Measurements from ENCODE around the gene PCDH15. TPM values are rescaled to one million over a fixed set of nuclear protein-coding genes. Genes with fewer than 3 reads are reported as not detected.

The PCDH15 gene
- total and polyA plus RNA-seq, 2 experiments from 2014 or later = 0.29 to 0.66 TPM

DNA sequence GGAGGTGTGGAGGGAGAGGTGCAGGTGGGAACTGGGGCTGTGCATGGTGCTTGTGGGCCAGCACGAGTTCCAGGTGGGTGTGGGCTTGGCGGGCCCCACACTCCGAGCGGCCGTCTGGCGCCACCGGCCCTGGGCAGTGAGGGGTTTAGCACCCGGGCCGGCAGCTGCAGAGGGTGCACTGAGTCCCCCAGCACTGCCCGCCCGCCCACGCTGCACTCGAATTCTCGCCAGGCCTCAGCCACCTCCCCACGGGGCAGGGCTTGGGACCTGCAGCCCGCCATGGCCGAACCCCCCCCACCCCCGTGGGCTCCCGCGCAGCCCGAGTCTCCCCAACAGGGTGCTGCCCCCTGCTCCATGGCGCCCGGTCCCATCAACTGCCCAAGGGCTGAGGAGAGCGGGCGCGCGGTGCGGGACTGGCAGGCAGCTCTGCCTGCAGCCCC is 810.2 kb downstream of the PCDH15 start:
- Histone ChIP-seq H3K4me1 (ENCODE audit: insufficient read depth) (no peaks in the 10 kb centered on the region), H3F3A (replicated peaks; ENCODE audit: low read depth) (no peaks in the 10 kb centered on the region), H3K4me2 (no peak overlapping the region), H3K36me3 (ENCODE audit: insufficient read depth) (no peaks in the 10 kb centered on the region), H4K20me1 (replicated peaks; ENCODE audit: insufficient read depth) (no peaks in the 10 kb centered on the region), H3K4me3 (no peak overlapping the region), H3K79me2 (replicated peaks; ENCODE audit: insufficient read depth) (no peaks in the 10 kb centered on the region), H2AFZ (no peak overlapping the region), H3K27me3 (ENCODE audit: insufficient read depth) (no peaks in the 10 kb centered on the region), H3K9me2 (ENCODE audit: insufficient read depth) (peaks cover 3% of the 10 kb centered on the region; the same call in 1 of the 2 replicates), H3K27ac (ENCODE audit: low read depth) (no peak overlapping the region)
- H3K36me3 Mint-ChIP-seq (ENCODE audit: low read depth) = peaks cover 19% of the 10 kb centered on the region; the same call in 2 of the 3 replicates
- no peak overlapping the region for H3K27ac Mint-ChIP-seq
- DNase-seq (ENCODE audit: low spot score) = no peak
- TF ChIP-seq POLR2AphosphoS5 (IDR thresholded peaks at IDR 0.05; ENCODE audit: low read depth) (no peak), EZH2 (IDR thresholded peaks at IDR 0.05; ENCODE audit: low read depth, unreplicated experiment) (no peak), REST (IDR thresholded peaks at IDR 0.05; ENCODE audit: unreplicated experiment) (no peak), NANOG (IDR thresholded peaks at IDR 0.05; ENCODE audit: borderline replicate concordance) (no peak), EZH2phosphoT487 (IDR thresholded peaks at IDR 0.05; ENCODE audit: unreplicated experiment) (no peak), ZNF331 (CRISPR knock-in tag; IDR thresholded peaks at IDR 0.05; ENCODE audit: low read depth) (no peak), JUNB (IDR thresholded peaks at IDR 0.05; ENCODE audit: unreplicated experiment) (no peak), CREB1 (CRISPR knock-in tag; IDR thresholded peaks at IDR 0.05; ENCODE audit: low read depth) (no peak), CTCF (conservative IDR thresholded peaks at IDR 0.05; ENCODE audit: low read depth in 2 of 2) (no peak), STAT1 (IDR thresholded peaks at IDR 0.05; ENCODE audit: unreplicated experiment) (no peak), ZNF114 (CRISPR knock-in tag; IDR thresholded peaks at IDR 0.05) (no peak), ETS1 (IDR thresholded peaks at IDR 0.05) (no peak)
- TF ChIP-seq, protein P1, sequence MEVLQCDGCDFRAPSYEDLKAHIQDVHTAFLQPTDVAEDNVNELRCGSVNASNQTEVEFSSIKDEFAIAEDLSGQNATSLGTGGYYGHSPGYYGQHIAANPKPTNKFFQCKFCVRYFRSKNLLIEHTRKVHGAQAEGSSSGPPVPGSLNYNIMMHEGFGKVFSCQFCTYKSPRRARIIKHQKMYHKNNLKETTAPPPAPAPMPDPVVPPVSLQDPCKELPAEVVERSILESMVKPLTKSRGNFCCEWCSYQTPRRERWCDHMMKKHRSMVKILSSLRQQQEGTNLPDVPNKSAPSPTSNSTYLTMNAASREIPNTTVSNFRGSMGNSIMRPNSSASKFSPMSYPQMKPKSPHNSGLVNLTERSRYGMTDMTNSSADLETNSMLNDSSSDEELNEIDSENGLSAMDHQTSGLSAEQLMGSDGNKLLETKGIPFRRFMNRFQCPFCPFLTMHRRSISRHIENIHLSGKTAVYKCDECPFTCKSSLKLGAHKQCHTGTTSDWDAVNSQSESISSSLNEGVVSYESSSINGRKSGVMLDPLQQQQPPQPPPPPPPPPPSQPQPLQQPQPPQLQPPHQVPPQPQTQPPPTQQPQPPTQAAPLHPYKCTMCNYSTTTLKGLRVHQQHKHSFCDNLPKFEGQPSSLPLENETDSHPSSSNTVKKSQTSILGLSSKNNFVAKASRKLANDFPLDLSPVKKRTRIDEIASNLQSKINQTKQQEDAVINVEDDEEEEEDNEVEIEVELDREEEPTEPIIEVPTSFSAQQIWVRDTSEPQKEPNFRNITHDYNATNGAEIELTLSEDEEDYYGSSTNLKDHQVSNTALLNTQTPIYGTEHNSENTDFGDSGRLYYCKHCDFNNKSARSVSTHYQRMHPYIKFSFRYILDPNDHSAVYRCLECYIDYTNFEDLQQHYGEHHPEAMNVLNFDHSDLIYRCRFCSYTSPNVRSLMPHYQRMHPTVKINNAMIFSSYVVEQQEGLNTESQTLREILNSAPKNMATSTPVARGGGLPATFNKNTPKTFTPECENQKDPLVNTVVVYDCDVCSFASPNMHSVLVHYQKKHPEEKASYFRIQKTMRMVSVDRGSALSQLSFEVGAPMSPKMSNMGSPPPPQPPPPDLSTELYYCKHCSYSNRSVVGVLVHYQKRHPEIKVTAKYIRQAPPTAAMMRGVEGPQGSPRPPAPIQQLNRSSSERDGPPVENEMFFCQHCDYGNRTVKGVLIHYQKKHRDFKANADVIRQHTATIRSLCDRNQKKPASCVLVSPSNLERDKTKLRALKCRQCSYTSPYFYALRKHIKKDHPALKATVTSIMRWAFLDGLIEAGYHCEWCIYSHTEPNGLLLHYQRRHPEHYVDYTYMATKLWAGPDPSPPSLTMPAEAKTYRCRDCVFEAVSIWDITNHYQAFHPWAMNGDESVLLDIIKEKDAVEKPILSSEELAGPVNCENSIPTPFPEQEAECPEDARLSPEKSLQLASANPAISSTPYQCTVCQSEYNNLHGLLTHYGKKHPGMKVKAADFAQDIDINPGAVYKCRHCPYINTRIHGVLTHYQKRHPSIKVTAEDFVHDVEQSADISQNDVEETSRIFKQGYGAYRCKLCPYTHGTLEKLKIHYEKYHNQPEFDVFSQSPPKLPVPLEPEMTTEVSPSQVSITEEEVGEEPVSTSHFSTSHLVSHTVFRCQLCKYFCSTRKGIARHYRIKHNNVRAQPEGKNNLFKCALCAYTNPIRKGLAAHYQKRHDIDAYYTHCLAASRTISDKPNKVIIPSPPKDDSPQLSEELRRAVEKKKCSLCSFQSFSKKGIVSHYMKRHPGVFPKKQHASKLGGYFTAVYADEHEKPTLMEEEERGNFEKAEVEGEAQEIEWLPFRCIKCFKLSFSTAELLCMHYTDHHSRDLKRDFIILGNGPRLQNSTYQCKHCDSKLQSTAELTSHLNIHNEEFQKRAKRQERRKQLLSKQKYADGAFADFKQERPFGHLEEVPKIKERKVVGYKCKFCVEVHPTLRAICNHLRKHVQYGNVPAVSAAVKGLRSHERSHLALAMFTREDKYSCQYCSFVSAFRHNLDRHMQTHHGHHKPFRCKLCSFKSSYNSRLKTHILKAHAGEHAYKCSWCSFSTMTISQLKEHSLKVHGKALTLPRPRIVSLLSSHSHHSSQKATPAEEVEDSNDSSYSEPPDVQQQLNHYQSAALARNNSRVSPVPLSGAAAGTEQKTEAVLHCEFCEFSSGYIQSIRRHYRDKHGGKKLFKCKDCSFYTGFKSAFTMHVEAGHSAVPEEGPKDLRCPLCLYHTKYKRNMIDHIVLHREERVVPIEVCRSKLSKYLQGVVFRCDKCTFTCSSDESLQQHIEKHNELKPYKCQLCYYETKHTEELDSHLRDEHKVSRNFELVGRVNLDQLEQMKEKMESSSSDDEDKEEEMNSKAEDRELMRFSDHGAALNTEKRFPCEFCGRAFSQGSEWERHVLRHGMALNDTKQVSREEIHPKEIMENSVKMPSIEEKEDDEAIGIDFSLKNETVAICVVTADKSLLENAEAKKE (CRISPR knock-in tag; IDR thresholded peaks at IDR 0.05) = no peak
- H3K4me1 Mint-ChIP-seq = no peaks in the 10 kb centered on the region
- no peak overlapping the region for H3K4me3 Mint-ChIP-seq
- no peak for ATAC-seq
- H3K27me3 Mint-ChIP-seq (ENCODE audit: insufficient read depth, low read depth, poor library complexity) = no peaks in the 10 kb centered on the region
- H3K9me3 Mint-ChIP-seq = peaks cover 24% of the 10 kb centered on the region
